Activated CD8-positive, alpha-beta memory T cell treated with anti-CD3 and anti-CD28 coated beads, Interleukin-2, amount 50 U/mL, for 1 hour (primary cell): ENCODE results near the gene KLHL14.
"Not testable (repeated sequence)": the region's sequence is repeated elsewhere in the genome, so short reads cannot be mapped to it uniquely, and the experiment has no call there.

Source experiments
- DNase-seq: peaks from one replicate; pipeline ENCODE4 v3.0.0-alpha.2; 2020; ENCODE audit errors: extremely low read depth

Gene KLHL14

GRCh38 chr18:32772581-32773381 is at the start of gene KLHL14:
TSS of gene KLHL14 (minus strand) at chr18:32773023. CDS start at chr18:32770591, 2,432 bp downstream.
- no peak for DNase-seq

GRCh38 chr18:32822197-32822596 is 49.4 kb upstream of the KLHL14 start:
- DNase-seq, result no peak

- DNase-seq, result no peak
These were observed 43.1 kb upstream of the KLHL14 start for GRCh38 chr18:32815881-32816280.

- no peak for DNase-seq
These were observed 39.5 kb upstream of the KLHL14 start for GRCh38 chr18:32812342-32812741.

- no peak for DNase-seq
These were observed 37.5 kb upstream of the KLHL14 start for GRCh38 chr18:32810314-32810713.

- DNase-seq, result no peak
These were observed 32.5 kb upstream of the KLHL14 start for GRCh38 chr18:32805354-32805753.

GRCh38 chr18:32804134-32804888 is 31.5 kb upstream of the KLHL14 start:
- no peak for DNase-seq

GRCh38 chr18:32803568-32803967 is 30.7 kb upstream of the KLHL14 start:
- no peak for DNase-seq

GRCh38 chr18:32802591-32803451 is 30.0 kb upstream of the KLHL14 start:
- DNase-seq, result no peak

- DNase-seq, result no peak
These were observed 28.4 kb upstream of the KLHL14 start for GRCh38 chr18:32801228-32801627.

GRCh38 chr18:32798209-32798960 is 25.6 kb upstream of the KLHL14 start:
- no peak for DNase-seq

GRCh38 chr18:32794667-32795066 is 21.8 kb upstream of the KLHL14 start:
- DNase-seq, result not testable (repeated sequence)

GRCh38 chr18:32779010-32779409 is 6.2 kb upstream of the KLHL14 start:
- DNase-seq, result no peak

GRCh38 chr18:32777049-32777448 is 4.2 kb upstream of the KLHL14 start:
- DNase-seq, result no peak

- no peak for DNase-seq
These were observed 3.7 kb upstream of the KLHL14 start for GRCh38 chr18:32776561-32776960.

GRCh38 chr18:32775628-32776027 is 2.8 kb upstream of the KLHL14 start:
- no peak for DNase-seq

GRCh38 chr18:32773382-32773712 is 524 bp upstream of the KLHL14 start:
- DNase-seq, result no peak

- DNase-seq, result no peak
These were observed 797 bp downstream of the KLHL14 start for GRCh38 chr18:32771871-32772580.

GRCh38 chr18:32771169-32771751 is 1.6 kb downstream of the KLHL14 start:
- DNase-seq, result no peak

GRCh38 chr18:32770666-32771168 is 2.1 kb downstream of the KLHL14 start:
- no peak for DNase-seq
